ENCODE results near the gene IGDCC3. TPM values are rescaled to one million over a fixed set of nuclear protein-coding genes. Genes with fewer than 3 reads are reported as not detected.

IGDCC3 gene
- total and polyA plus RNA-seq, 2 of the 8 experiments (the other 6 are each of a cell fraction or from before 2014, with no cell fraction given) = 26.8 to 45.7 TPM

- no peak for TF ChIP-seq CTCF (IDR thresholded peaks at IDR 0.05; ENCODE audit: control extremely low read depth in 1 of 3, insufficient read depth in 1 of 3, low read depth in 1 of 3, low read length in 3 of 3)
- no peak for TF ChIP-seq KDM1A (IDR thresholded peaks at IDR 0.05; ENCODE audit: borderline replicate concordance, low read length)
Observed at GRCh38 chr15:65366122-65366892, 11.5 kb downstream of the IGDCC3 start (continued).

Measured in H1 (cell line).